Measurements from ENCODE around the gene ZFYVE28. TPM values are rescaled to one million over a fixed set of nuclear protein-coding genes. Genes with fewer than 3 reads are reported as not detected.

ZFYVE28 gene
- total RNA-seq, 3 donors from 2014 or later (not counting 1 experiment from before 2014, with no cell fraction given) = 85.4 to 107 (median 104) TPM

DNA sequence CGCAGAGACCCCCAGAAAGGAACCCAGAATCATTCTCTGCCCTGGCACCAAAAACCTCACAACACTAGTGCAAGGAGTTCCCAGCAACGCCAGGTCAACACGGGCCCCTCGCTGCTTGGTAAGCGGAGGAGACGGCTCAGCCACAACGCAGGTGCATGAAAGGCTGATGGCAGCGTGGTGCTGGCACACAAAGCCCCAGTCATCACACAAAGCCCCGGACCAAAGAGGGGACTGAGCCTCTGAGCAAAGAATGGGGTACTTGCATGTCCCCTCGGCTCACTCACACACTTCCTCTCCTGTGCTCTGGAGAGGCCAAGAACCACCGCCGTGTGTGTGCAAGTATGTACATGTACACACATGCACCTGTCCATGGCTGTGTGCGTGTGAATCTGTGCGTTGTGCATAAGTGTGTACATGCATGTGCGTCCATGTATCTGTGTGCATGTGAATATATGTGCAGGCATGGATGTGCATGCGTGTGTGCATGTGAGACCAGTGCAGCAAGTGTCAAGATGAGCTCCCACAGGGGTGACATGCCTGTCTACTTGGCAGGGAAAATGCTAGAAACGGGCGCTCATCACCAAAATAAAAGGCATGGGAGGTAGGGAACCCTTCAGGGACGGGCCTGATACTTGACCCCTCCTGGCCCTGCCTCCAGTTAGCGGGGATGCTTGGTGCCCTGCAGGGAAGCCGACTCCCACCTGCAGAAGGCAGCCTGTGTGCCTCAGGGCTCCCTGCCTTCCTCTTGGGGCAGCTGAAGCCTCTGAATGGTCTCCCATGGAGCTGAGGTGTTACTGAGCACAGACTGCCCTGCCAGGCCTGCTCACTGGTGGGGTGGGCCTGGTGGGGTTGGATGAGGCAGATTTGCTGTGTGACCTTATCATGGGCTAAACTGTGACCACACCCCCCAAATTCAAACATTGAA, 60.4 kb downstream of the ZFYVE28 start:
- TF ChIP-seq, protein P1, sequence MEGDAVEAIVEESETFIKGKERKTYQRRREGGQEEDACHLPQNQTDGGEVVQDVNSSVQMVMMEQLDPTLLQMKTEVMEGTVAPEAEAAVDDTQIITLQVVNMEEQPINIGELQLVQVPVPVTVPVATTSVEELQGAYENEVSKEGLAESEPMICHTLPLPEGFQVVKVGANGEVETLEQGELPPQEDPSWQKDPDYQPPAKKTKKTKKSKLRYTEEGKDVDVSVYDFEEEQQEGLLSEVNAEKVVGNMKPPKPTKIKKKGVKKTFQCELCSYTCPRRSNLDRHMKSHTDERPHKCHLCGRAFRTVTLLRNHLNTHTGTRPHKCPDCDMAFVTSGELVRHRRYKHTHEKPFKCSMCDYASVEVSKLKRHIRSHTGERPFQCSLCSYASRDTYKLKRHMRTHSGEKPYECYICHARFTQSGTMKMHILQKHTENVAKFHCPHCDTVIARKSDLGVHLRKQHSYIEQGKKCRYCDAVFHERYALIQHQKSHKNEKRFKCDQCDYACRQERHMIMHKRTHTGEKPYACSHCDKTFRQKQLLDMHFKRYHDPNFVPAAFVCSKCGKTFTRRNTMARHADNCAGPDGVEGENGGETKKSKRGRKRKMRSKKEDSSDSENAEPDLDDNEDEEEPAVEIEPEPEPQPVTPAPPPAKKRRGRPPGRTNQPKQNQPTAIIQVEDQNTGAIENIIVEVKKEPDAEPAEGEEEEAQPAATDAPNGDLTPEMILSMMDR (IDR thresholded peaks at IDR 0.05) = no peak
- Mint-ChIP-seq H3K4me1 (peaks cover 5 to 34% of the 10 kb centered on the region in 2 donors), H3K36me3 (no peaks in the 10 kb centered on the region), H3K27ac (no peak overlapping the region), H3K27me3 (ENCODE audit: low read depth in 2 of 2) (no peaks in the 10 kb centered on the region), H3K4me3 (no peak overlapping the region), H3K9me3 (no peaks in the 10 kb centered on the region)
- no peaks in the 10 kb centered on the region for H3K36me3 ChIP-seq (ENCODE audit: control insufficient read depth, insufficient read depth, low read length)
- no peak overlapping the region for H3K27ac ChIP-seq (ENCODE audit: low read length)
- intact Hi-C loops (cut with micrococcal nuclease) = no loop called here
- H3K4me1 ChIP-seq (ENCODE audit: control insufficient read depth, insufficient read depth, low read length) = peaks cover 17% of the 10 kb centered on the region
- DNase-seq = no peak
- no peaks in the 10 kb centered on the region for H3K27me3 ChIP-seq (ENCODE audit: control insufficient read depth, insufficient read depth, low read length)
- no peaks in the 10 kb centered on the region for H3K9me3 ChIP-seq (ENCODE audit: control insufficient read depth, insufficient read depth, low read length)
- H3K4me3 ChIP-seq (ENCODE audit: low read length) = no peak overlapping the region
- 90% methylated on average over 21 of the region's 21 CpGs for WGBS (ENCODE audit: insufficient coverage)
- no peak for ATAC-seq

DNA sequence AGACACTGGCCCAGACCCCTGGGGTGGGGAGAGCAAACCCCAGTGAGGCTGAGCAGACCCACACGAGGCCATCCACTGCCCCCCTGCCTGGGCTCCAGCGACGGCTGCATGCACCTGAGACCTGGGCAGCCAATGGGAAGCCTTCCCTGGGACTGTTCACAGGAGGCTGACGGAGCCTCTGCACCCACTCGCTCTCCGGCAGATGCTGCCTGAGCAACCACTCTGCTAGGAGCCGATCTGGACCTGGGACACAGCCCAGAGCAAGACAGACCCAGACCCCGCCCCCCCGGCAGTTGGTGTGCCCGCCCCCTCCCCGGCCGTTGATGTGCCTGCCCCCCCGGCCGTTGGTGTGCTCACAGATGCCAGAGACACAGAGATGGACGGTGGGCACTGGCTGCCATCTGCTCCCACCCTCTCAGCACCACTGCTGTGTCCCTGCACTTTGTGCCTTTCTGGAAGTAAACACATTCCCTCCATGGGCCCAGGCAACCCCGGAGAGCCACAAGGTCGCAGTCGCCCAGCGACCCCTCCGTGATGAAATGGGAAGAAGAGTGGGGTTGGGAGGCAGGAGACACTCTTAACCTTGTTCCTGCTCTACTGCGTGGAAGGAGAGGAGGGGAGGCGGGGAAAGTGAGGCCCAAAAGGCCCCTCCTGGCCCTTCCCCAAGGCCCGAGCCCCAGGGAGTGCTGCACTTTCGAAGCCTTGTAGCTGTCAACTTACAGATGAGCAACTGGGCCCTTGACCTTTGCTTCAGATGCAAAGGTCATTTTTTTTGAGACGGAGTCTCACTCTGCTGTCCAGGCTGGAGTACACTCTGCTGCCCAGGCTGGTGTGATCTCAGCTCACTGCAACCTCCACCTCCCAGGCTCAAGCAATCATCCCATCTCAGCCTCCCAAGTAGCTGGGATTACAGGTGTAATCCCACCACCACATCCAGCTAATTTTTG, 62.0 kb downstream of the ZFYVE28 start:
- ATAC-seq = no peak
- Mint-ChIP-seq H3K27ac (peak overlapping the region in 1 of 2 donors; percentile 11), H3K36me3 (no peaks in the 10 kb centered on the region), H3K4me1 (peaks cover 5 to 22% of the 10 kb centered on the region in 2 donors), H3K9me3 (no peaks in the 10 kb centered on the region), H3K27me3 (ENCODE audit: low read depth in 2 of 2) (no peaks in the 10 kb centered on the region), H3K4me3 (no peak overlapping the region)
- H3K4me3 ChIP-seq (ENCODE audit: low read length) = no peak overlapping the region
- no peaks in the 10 kb centered on the region for H3K9me3 ChIP-seq (ENCODE audit: control insufficient read depth, insufficient read depth, low read length)
- no peak overlapping the region for H3K27ac ChIP-seq (ENCODE audit: low read length)
- H3K36me3 ChIP-seq (ENCODE audit: control insufficient read depth, insufficient read depth, low read length) = no peaks in the 10 kb centered on the region
- no peak for DNase-seq
- H3K4me1 ChIP-seq (ENCODE audit: control insufficient read depth, insufficient read depth, low read length) = peaks cover 17% of the 10 kb centered on the region
- intact Hi-C loops (cut with micrococcal nuclease) = no loop called here
- 90% methylated on average over 25 of the region's 25 CpGs for WGBS (ENCODE audit: insufficient coverage)
- TF ChIP-seq, protein P1 (IDR thresholded peaks at IDR 0.05) = no peak
- no peaks in the 10 kb centered on the region for H3K27me3 ChIP-seq (ENCODE audit: control insufficient read depth, insufficient read depth, low read length)

DNA sequence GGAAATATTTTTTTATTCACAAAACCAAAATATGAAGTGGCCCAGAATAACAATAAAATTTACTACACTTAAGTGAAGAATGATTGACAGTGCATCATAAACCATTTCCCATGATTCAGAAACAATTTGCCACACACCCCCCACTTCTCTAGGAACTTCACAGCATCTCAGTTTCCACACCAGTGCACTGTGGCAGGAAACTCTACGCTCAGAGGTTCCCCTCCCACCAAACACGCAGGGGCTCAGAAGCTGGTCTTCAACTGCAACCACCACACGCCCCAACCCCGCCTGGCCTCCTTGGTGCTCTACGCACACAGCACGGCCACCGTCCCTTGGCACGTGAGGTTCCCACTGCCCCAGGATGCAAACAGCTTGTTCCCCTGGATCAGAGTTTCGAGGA, 63.7 kb downstream of the ZFYVE28 start:
- intact Hi-C loops (cut with micrococcal nuclease) = loop anchor here (1.0 to 2.0 kb wide), 3 partner anchors 58 to 134 kb away; no protein-coding TSS in a partner anchor
- Histone ChIP-seq H3K27me3 (ENCODE audit: control insufficient read depth, insufficient read depth, low read length) (no peaks in the 10 kb centered on the region), H3K4me1 (ENCODE audit: control insufficient read depth, insufficient read depth, low read length) (peaks cover 17% of the 10 kb centered on the region), H3K36me3 (ENCODE audit: control insufficient read depth, insufficient read depth, low read length) (no peaks in the 10 kb centered on the region), H3K27ac (ENCODE audit: low read length) (no peak overlapping the region), H3K9me3 (ENCODE audit: control insufficient read depth, insufficient read depth, low read length) (no peaks in the 10 kb centered on the region), H3K4me3 (ENCODE audit: low read length) (no peak overlapping the region)
- Mint-ChIP-seq H3K27ac (peak overlapping the region; percentile 80 to 82), H3K9me3 (no peaks in the 10 kb centered on the region), H3K27me3 (ENCODE audit: low read depth in 2 of 2) (no peaks in the 10 kb centered on the region), H3K4me3 (peak overlapping the region; percentile 35), H3K36me3 (no peaks in the 10 kb centered on the region), H3K4me1 (peaks cover 5 to 12% of the 10 kb centered on the region in 2 donors)
- 33% methylated on average over 8 of the region's 9 CpGs for WGBS (ENCODE audit: insufficient coverage)
- TF ChIP-seq, protein P1 (IDR thresholded peaks at IDR 0.05) = no peak
- peak; percentile 74 to 91 (median 85) for ATAC-seq
- DNase-seq = peak; percentile 30 to 35

All from natural killer cell (primary cell).